Kidney epithelial cell (primary cell): ENCODE results near the gene GPR137. TPM values are rescaled to one million over a fixed set of nuclear protein-coding genes. Genes with fewer than 3 reads are reported as not detected.
"Not testable (repeated sequence)": the region's sequence is repeated elsewhere in the genome, so short reads cannot be mapped to it uniquely, and the experiment has no call there.

Experiments
- DNase-seq: peaks from one replicate; pipeline ENCODE4 v3.0.0-alpha.2; 2010; ENCODE audit warnings: low read depth
- H3K27me3 ChIP-seq: 2 replicates; pipeline ENCODE4 v1.6.0; 2011; ENCODE audit warnings: low read length; ENCODE audit not compliant: control insufficient read depth, insufficient read depth
- H3K36me3 ChIP-seq: 2 replicates; pipeline ENCODE4 v1.5.1; 2011; ENCODE audit warnings: low read length; ENCODE audit not compliant: control insufficient read depth, insufficient read depth
- H3K4me3 ChIP-seq: 2 replicates; pipeline ENCODE4 v1.5.1; 2011; ENCODE audit warnings: low read depth, mild to moderate bottlenecking, control low read depth, low read length
- total RNA-seq: library from RNA; depleted of rRNA; stranded (reverse); fragments of >200 nt; gene quantifications from 2 replicates; pipeline ENCODE4 v1.2.3, GENCODE V29; 2015
- TF ChIP-seq, protein P1 (sequence below): IDR thresholded peaks from 2 replicates; pipeline ENCODE4 v1.5.1; 2011; ENCODE audit warnings: mild to moderate bottlenecking, moderate library complexity, low read length, control low read depth, inconsistent platforms; ENCODE audit not compliant: insufficient read depth, poor library complexity, severe bottlenecking

Gene GPR137
- total RNA-seq, 1 donor from 2014 or later, result 21.9 TPM

DNA sequence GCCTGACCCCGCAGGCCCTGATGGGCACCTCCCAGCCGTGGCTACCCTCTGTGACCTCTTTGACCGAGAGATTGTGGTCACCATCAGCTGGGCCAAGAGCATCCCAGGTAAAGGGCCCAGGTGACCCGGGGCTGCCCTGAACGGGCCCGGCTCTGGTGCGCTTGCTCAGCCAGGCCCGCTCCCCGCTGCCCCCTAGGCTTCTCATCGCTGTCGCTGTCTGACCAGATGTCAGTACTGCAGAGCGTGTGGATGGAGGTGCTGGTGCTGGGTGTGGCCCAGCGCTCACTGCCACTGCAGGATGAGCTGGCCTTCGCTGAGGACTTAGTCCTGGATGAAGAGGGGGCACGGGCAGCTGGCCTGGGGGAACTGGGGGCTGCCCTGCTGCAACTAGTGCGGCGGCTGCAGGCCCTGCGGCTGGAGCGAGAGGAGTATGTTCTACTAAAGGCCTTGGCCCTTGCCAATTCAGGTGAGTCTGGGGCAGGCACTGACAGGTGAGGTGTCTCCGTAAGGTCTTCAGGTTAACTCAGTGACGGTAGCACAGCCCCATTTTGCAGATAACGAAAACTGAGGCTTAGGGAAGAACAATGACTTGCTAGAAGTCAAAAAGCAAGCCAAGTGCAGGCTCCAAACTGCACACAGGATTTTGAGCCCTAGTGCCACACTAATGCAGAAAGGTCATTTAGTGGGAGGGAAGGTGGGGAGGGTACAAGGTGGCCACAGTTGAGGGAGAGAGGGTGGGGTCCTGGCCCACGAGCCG lies 29.3 kb downstream of the GPR137 start:
- Histone ChIP-seq H3K4me3 (no peak overlapping the region), H3K36me3 (peaks cover 4% of the 10 kb centered on the region), H3K27me3 (no peaks in the 10 kb centered on the region)
- TF ChIP-seq, protein P1, sequence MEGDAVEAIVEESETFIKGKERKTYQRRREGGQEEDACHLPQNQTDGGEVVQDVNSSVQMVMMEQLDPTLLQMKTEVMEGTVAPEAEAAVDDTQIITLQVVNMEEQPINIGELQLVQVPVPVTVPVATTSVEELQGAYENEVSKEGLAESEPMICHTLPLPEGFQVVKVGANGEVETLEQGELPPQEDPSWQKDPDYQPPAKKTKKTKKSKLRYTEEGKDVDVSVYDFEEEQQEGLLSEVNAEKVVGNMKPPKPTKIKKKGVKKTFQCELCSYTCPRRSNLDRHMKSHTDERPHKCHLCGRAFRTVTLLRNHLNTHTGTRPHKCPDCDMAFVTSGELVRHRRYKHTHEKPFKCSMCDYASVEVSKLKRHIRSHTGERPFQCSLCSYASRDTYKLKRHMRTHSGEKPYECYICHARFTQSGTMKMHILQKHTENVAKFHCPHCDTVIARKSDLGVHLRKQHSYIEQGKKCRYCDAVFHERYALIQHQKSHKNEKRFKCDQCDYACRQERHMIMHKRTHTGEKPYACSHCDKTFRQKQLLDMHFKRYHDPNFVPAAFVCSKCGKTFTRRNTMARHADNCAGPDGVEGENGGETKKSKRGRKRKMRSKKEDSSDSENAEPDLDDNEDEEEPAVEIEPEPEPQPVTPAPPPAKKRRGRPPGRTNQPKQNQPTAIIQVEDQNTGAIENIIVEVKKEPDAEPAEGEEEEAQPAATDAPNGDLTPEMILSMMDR, result no peak
- no peak for DNase-seq

DNA sequence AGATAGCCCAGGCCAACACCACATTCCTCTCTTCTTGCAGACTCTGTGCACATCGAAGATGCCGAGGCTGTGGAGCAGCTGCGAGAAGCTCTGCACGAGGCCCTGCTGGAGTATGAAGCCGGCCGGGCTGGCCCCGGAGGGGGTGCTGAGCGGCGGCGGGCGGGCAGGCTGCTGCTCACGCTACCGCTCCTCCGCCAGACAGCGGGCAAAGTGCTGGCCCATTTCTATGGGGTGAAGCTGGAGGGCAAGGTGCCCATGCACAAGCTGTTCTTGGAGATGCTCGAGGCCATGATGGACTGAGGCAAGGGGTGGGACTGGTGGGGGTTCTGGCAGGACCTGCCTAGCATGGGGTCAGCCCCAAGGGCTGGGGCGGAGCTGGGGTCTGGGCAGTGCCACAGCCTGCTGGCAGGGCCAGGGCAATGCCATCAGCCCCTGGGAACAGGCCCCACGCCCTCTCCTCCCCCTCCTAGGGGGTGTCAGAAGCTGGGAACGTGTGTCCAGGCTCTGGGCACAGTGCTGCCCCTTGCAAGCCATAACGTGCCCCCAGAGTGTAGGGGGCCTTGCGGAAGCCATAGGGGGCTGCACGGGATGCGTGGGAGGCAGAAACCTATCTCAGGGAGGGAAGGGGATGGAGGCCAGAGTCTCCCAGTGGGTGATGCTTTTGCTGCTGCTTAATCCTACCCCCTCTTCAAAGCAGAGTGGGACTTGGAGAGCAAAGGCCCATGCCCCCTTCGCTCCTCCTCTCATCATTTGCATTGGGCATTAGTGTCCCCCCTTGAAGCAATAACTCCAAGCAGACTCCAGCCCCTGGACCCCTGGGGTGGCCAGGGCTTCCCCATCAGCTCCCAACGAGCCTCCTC lies 30.2 kb downstream of the GPR137 start:
- not testable (repeated sequence) for H3K4me3 ChIP-seq

DNA sequence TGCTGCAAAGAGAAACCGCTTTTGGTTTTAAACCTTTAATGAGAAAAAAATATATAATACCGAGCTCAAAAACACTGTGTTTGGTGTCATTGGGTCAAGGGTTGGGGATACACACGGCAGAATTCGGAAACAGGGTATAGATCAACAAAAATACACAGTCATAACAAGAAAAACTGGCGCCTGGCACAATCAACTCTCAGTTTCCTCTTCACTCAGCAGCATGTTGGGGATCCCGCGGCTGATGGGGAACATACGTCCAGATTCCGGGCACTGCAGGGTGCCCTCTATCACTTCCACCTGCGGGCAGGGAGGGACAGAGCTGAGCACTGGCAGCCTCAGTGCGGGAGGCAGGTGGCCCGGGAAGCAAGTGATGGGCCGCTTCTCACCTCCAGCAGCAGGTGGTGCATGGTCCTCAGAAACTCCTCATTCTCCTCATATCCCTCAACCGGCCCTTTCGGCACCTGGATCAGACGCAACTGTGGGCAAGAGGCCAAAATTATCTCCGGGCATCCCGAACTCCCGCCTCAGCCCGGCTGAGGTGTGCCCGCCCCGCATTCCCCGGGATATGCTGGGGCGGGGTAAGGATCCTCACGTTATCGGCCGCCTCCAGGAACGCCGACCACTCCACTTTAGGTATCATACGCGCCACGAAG lies 31.1 kb downstream of the GPR137 start:
- peak overlapping the region; percentile 71 for H3K4me3 ChIP-seq
- no peaks in the 10 kb centered on the region for H3K27me3 ChIP-seq
- TF ChIP-seq, protein P1, result peak; percentile 29
- no peak for DNase-seq
- H3K36me3 ChIP-seq, result peaks cover 4% of the 10 kb centered on the region

More for the DNA sequence above, 30.2 kb downstream of the GPR137 start:
- not testable (repeated sequence) for DNase-seq, H3K27me3 ChIP-seq, H3K36me3 ChIP-seq

DNA sequence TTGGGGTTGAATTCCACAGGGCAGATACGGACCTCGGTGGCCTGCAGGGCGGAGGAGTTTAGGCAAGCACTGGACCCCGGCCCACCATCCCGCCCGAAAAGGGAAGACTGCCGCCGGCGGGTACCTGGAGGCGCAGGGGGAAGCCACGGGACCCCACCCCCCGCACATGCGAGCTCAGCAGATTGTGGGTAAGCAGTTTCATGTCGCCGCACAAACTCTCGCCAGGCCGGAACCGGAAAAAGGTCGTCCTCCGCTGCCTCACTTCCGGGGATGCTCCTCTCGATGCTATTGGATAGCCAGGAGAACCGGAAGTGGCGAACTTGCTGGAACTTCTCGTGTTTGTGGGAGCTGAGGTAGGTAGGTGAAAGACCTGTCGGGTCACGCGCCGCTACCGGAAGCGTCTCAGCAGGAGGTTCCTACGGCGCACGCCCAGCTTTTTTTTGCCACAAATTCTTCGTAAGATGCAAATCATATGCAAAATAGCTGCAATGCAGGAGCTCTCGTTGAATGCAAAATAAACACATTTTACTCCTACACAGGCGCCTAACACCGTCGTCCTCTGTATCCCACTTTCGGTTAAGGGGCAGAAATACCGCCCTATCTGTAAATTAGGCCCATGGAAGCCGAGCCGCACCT lies 31.8 kb downstream of the GPR137 start, which contains the start of gene TRMT112:
Gene TRMT112, minus strand, starts transcription at position 235 of the 636 bp plus-strand sequence. Its CDS starts 33 bp downstream, at position 202.
- H3K36me3 ChIP-seq, result peaks cover 7% of the 10 kb centered on the region
- H3K27me3 ChIP-seq, result no peaks in the 10 kb centered on the region
- peak; percentile 100 for DNase-seq
- H3K4me3 ChIP-seq, result peak within 1 kb of the TSS; percentile 71
- TF ChIP-seq, protein P1, result no peak

DNA sequence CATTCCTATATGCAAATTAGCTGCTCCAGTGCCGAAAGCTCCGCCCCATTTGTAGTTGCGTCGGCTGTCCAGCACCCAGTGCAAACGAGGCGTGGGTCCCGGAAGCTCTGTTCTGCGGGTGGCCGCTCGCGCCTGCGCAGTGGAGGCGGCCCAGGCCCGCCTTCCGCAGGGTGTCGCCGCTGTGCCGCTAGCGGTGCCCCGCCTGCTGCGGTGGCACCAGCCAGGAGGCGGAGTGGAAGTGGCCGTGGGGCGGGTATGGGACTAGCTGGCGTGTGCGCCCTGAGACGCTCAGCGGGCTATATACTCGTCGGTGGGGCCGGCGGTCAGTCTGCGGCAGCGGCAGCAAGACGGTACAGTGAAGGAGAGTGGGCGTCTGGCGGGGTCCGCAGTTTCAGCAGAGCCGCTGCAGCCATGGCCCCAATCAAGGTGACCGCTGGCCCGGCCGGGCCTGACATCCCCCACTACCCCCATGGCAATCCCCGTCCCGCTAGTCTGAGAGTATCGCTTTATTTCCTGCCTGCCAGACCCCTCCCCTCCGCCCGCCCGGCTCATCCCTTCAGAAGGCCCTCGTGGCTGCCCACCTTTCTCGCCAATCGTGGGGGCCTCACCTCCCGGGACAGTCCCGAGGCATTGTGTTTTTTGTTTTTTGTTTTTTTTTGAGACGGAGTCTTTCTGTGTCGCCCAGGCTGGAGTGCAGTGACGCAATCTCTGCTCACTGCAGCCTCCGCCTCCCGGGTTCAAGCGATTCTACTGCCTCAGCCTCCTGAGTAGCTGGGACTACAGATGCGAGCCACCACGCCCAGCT lies 32.5 kb downstream of the GPR137 start, which contains the start of gene PRDX5:
Gene PRDX5, plus strand, starts transcription at position 161 of the 805 bp plus-strand sequence. Its CDS starts 95 bp downstream, at position 256.
- TF ChIP-seq, protein P1, result no peak
- H3K27me3 ChIP-seq, result no peaks in the 10 kb centered on the region
- peak; percentile 83 for DNase-seq
- peak within 1 kb of the TSS; percentile 71 for H3K4me3 ChIP-seq
- peaks cover 7% of the 10 kb centered on the region for H3K36me3 ChIP-seq
